ENCODE data around the gene CERS1.

GRCh38 chr19:18854982-18855381 is 41.0 kb downstream of the CERS1 start:
- TF ChIP-seq CTCF (IDR thresholded peaks at IDR 0.05) = no peak
- TF ChIP-seq POLR2A (IDR thresholded peaks at IDR 0.05) = no peak
- TF ChIP-seq EP300 (IDR thresholded peaks at IDR 0.05) = no peak
- TF ChIP-seq POLR2AphosphoS5 (IDR thresholded peaks at IDR 0.05) = no peak
